K562 (cell line): ENCODE measurements around the gene LSM4. TPM values are rescaled to one million over a fixed set of nuclear protein-coding genes. Genes with fewer than 3 reads are reported as not detected.

Experiments used
- BDP1 ChIP-seq: IDR thresholded peaks from 3 replicates; pipeline ENCODE4 v1.6.1; 2011; ENCODE audit not compliant: insufficient read length, insufficient read depth
- CBX2 ChIP-seq: fragments of 200-600 bp; sonication (generic); IDR thresholded peaks from one replicate; pipeline ENCODE4 v1.6.1; 2012; ENCODE audit warnings: mild to moderate bottlenecking, low read length, inconsistent platforms; ENCODE audit not compliant: insufficient read depth, poor library complexity, severe bottlenecking
- CBX5 ChIP-seq: IDR thresholded peaks from 2 replicates; pipeline ENCODE4 v1.6.1; 2014; ENCODE audit warnings: low read depth, borderline replicate concordance
- CHAMP1 ChIP-seq: fragments of 450-650 bp; IDR thresholded peaks from 2 replicates; pipeline ENCODE4 v1.6.1; 2016; ENCODE audit warnings: mild to moderate bottlenecking
- CHD1 ChIP-seq: fragments of 200-600 bp; sonication (generic); IDR thresholded peaks from one replicate; pipeline ENCODE4 v1.6.1; 2012; ENCODE audit warnings: mild to moderate bottlenecking, moderate library complexity, low read length, inconsistent platforms
- CHD4 ChIP-seq: fragments of 200-600 bp; sonication (generic); IDR thresholded peaks from 3 replicates; pipeline ENCODE4 v1.6.1; 2012; ENCODE audit warnings: low read depth, mild to moderate bottlenecking, mixed read lengths, low read length, inconsistent platforms; ENCODE audit not compliant: insufficient read depth, insufficient replicate concordance, poor library complexity, severe bottlenecking
- DACH1 ChIP-seq: fragments of 450-650 bp; IDR thresholded peaks from 2 replicates; pipeline ENCODE4 v1.6.1; 2018; ENCODE audit not compliant: partially characterized antibody
- DIDO1 ChIP-seq: fragments of 450-650 bp; IDR thresholded peaks from 2 replicates; pipeline ENCODE4 v1.6.1; 2016; ENCODE audit warnings: low read depth, missing biosample characterization, missing genetic modification characterization
- ETS2 ChIP-seq: IDR thresholded peaks from 2 replicates; pipeline ENCODE4 v1.6.1; 2016; ENCODE audit warnings: borderline replicate concordance, missing genetic modification characterization, mild to moderate bottlenecking, moderate library complexity, missing compliant biosample characterization; ENCODE audit not compliant: poor library complexity, severe bottlenecking
- FOXK2 ChIP-seq, 2 experiments: fragments of 450-650 bp; IDR thresholded peaks in 1 of 2; conservative IDR thresholded peaks in 1 of 2; 2 replicates each; pipeline ENCODE4 v1.6.1; 2016; ENCODE audit warnings: low read depth in 2 of 2, mild to moderate bottlenecking in 1 of 2
- MTA2 ChIP-seq: fragments of 450-650 bp; IDR thresholded peaks from 2 replicates; pipeline ENCODE4 v1.6.1; 2016; ENCODE audit warnings: low read depth
- POLR2H ChIP-seq: IDR thresholded peaks from 2 replicates; pipeline ENCODE4 v1.6.1; 2016; ENCODE audit warnings: missing genetic modification characterization, low read depth, mild to moderate bottlenecking, control low read depth, missing compliant biosample characterization, moderate library complexity
- RHOXF2B ChIP-seq: fragments of 250-450 bp; sonication (Bioruptor Pico); conservative IDR thresholded peaks from 2 replicates; pipeline ENCODE4 v1.5.1; 2021
- TARDBP ChIP-seq: fragments of 450-650 bp; IDR thresholded peaks from 2 replicates; pipeline ENCODE4 v1.6.1; 2016
- ZC3H11A ChIP-seq: IDR thresholded peaks from 2 replicates; pipeline ENCODE4 v1.6.1; 2012; ENCODE audit warnings: low read depth, low read length, improper control_type of control experiment
- ZMIZ1 ChIP-seq, 2 experiments: fragments of 150-350 bp in 1 of 2; IDR thresholded peaks; 2 replicates each; pipeline ENCODE4 v1.6.1; 2012 to 2016; ENCODE audit warnings: low read depth in 2 of 2, low read length in 2 of 2, mild to moderate bottlenecking in 1 of 2, moderate library complexity in 1 of 2
- polyA plus RNA-seq, 8 experiments: library from polyadenylated mRNA; depleted of rRNA in 4 of 8; stranded (reverse) in 5 of 8; unstranded in 3 of 8; fragments of >200 nt; fragmentation: Nextera tagmentation in 2 of 8; fragmentation: Illumina TruSeq in 1 of 8; extraction: Ambion mirVana in 2 of 8; extraction: Trizol in 1 of 8; gene quantifications; 2 replicates each; pipeline versions ENCODE4 v1.2.1 to v1.2.3, GENCODE V29; 2011 to 2014; ENCODE audit warnings: inconsistent platforms in 1 of 8, missing spikeins in 1 of 8
- total RNA-seq, 7 experiments: library from RNA; depleted of rRNA in 6 of 7; stranded (reverse); fragments of >200 nt in 6 of 7; fragmentation: Illumina TruSeq in 2 of 7; extraction: Trizol in 2 of 7; gene quantifications; 2 replicates each; pipeline versions ENCODE4 v1.2.1 to v1.2.3, GENCODE V29; 2011 to 2021; ENCODE audit warnings: low replicate concordance in 1 of 7
- TF ChIP-seq, protein P1 (sequence below): fragments of 450-650 bp; IDR thresholded peaks from 2 replicates; pipeline ENCODE4 v1.6.1; 2016; ENCODE audit warnings: borderline replicate concordance
- TF ChIP-seq, protein P2 (sequence below): fragments of 250-450 bp; sonication (Bioruptor Pico); IDR thresholded peaks from 2 replicates; pipeline ENCODE4 v1.8.0; 2022; ENCODE audit warnings: moderate library complexity, mild to moderate bottlenecking, inconsistent platforms

Gene LSM4
- total and polyA plus RNA-seq, 9 of the 15 experiments (the other 6 are each of a cell fraction or from before 2014, with no cell fraction given), result 11.9 to 763 (median 202) TPM

- no peak; a peak in 1 of 4 replicates for TF ChIP-seq ZMIZ1 (IDR thresholded peaks at IDR 0.05; ENCODE audit: low read depth in 2 of 2, low read length in 2 of 2)
- TF ChIP-seq DIDO1 (tag), result no peak
- no peak for TF ChIP-seq ZC3H11A
- no peak for TF ChIP-seq BDP1
- TF ChIP-seq CHAMP1, result no peak
- TF ChIP-seq CHD4, result no peak
- no peak for TF ChIP-seq DACH1
- TF ChIP-seq, protein P1, sequence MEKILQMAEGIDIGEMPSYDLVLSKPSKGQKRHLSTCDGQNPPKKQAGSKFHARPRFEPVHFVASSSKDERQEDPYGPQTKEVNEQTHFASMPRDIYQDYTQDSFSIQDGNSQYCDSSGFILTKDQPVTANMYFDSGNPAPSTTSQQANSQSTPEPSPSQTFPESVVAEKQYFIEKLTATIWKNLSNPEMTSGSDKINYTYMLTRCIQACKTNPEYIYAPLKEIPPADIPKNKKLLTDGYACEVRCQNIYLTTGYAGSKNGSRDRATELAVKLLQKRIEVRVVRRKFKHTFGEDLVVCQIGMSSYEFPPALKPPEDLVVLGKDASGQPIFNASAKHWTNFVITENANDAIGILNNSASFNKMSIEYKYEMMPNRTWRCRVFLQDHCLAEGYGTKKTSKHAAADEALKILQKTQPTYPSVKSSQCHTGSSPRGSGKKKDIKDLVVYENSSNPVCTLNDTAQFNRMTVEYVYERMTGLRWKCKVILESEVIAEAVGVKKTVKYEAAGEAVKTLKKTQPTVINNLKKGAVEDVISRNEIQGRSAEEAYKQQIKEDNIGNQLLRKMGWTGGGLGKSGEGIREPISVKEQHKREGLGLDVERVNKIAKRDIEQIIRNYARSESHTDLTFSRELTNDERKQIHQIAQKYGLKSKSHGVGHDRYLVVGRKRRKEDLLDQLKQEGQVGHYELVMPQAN, result peak; percentile 54
- peak; percentile 87 to 90; a peak in 3 of 4 replicates for TF ChIP-seq FOXK2 (conservative IDR thresholded peaks at IDR 0.05 in 1 of 2, IDR thresholded peaks at IDR 0.05 in 1 of 2; ENCODE audit: low read depth in 2 of 2)
- TF ChIP-seq, protein P2, sequence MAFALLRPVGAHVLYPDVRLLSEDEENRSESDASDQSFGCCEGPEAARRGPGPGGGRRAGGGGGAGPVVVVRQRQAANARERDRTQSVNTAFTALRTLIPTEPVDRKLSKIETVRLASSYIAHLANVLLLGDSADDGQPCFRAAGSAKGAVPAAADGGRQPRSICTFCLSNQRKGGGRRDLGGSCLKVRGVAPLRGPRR (CRISPR knock-in tag), result no peak
- TF ChIP-seq CBX2, result no peak
- TF ChIP-seq RHOXF2B (CRISPR knock-in tag), result no peak
- TF ChIP-seq CHD1, result no peak
- no peak for TF ChIP-seq MTA2
- peak; percentile 78 for TF ChIP-seq POLR2H (tag)
- no peak for TF ChIP-seq CBX5
- no peak for TF ChIP-seq TARDBP
- no peak for TF ChIP-seq ETS2 (tag)
Measured at GRCh38 chr19:18291590-18292461, 31.1 kb downstream of the LSM4 start (continued).
